Activated naive CD4-positive, alpha-beta T cell (primary cell): Measurements from ENCODE around the gene SIDT1.

Experiments used
- DNase-seq, 4 experiments: peaks; one replicate each; lab custom pipeline; 2025; lab: John Stamatoyannopoulos, UW

The SIDT1 gene

GRCh38 chr3:113597596-113598354 is 65.4 kb downstream of the SIDT1 start:
- no peak for DNase-seq

- no peak for DNase-seq
Measured at GRCh38 chr3:113600418-113601182, 68.2 kb downstream of the SIDT1 start.

GRCh38 chr3:113601240-113601639 is 68.9 kb downstream of the SIDT1 start:
- no peak for DNase-seq

GRCh38 chr3:113602256-113602655 is 69.9 kb downstream of the SIDT1 start:
- DNase-seq = no peak

- no peak for DNase-seq
Measured at GRCh38 chr3:113602836-113603235, 70.5 kb downstream of the SIDT1 start.

GRCh38 chr3:113606539-113607218 is 74.3 kb downstream of the SIDT1 start:
- DNase-seq = peak in 1 of 4 experiments; percentile 14

- no peak for DNase-seq
Measured at GRCh38 chr3:113607219-113607596, 74.9 kb downstream of the SIDT1 start.

- DNase-seq = no peak
Measured at GRCh38 chr3:113614402-113614801, 82.0 kb downstream of the SIDT1 start.

- DNase-seq = no peak
Measured at GRCh38 chr3:113615976-113616375, 83.6 kb downstream of the SIDT1 start.

- DNase-seq = no peak
Measured at GRCh38 chr3:113617726-113618125, 85.4 kb downstream of the SIDT1 start.

GRCh38 chr3:113620091-113620490 is 87.7 kb downstream of the SIDT1 start:
- no peak for DNase-seq

- DNase-seq = no peak
Measured at GRCh38 chr3:113623324-113623723, 91.0 kb downstream of the SIDT1 start.

- no peak for DNase-seq
Measured at GRCh38 chr3:113623811-113624210, 91.5 kb downstream of the SIDT1 start.

GRCh38 chr3:113625834-113626233 is 93.5 kb downstream of the SIDT1 start:
- no peak for DNase-seq

- DNase-seq = no peak
Measured at GRCh38 chr3:113626503-113627371, 94.4 kb downstream of the SIDT1 start.

GRCh38 chr3:113628316-113628715 is 96.0 kb downstream of the SIDT1 start:
- DNase-seq = no peak

GRCh38 chr3:113628788-113629187 is 96.4 kb downstream of the SIDT1 start:
- no peak for DNase-seq

GRCh38 chr3:113629584-113630421 is 97.4 kb downstream of the SIDT1 start:
- no peak for DNase-seq

GRCh38 chr3:113630956-113631542 is 98.7 kb downstream of the SIDT1 start:
- DNase-seq = no peak

GRCh38 chr3:113631573-113631972 is 99.2 kb downstream of the SIDT1 start:
- no peak for DNase-seq
